GM12891 (cell line): ENCODE results near the gene DUSP5.

Source experiments
- PAX5 ChIP-seq: IDR thresholded peaks from 2 replicates; pipeline ENCODE4 v1.6.1; 2011; ENCODE audit warnings: low read length, moderate library complexity, mild to moderate bottlenecking; ENCODE audit not compliant: insufficient read depth, severe bottlenecking
- POLR2A ChIP-seq: IDR thresholded peaks from 2 replicates; pipeline ENCODE4 v1.6.1; 2011; ENCODE audit warnings: low read depth, low read length, control low read depth
- POLR2AphosphoS5 ChIP-seq: IDR thresholded peaks from 2 replicates; pipeline ENCODE4 v1.6.1; 2011; ENCODE audit warnings: low read depth, low read length, control low read depth
- TAF1 ChIP-seq: IDR thresholded peaks from 2 replicates; pipeline ENCODE4 v1.6.1; 2011; ENCODE audit warnings: low read depth, low read length, control low read depth

GRCh38 chr10:110535958-110536891, 38.5 kb downstream of the DUSP5 start:
- TF ChIP-seq POLR2A (no peak), TAF1 (no peak), PAX5 (peak; percentile 49), POLR2AphosphoS5 (no peak)
